Measurements from ENCODE around the gene EXOC3.

Gene EXOC3

GRCh38 chr5:469752-470483 lies 26.9 kb downstream of the EXOC3 start:
- TF ChIP-seq POLR2AphosphoS5 (IDR thresholded peaks at IDR 0.05; ENCODE audit: low read depth, low read length) = no peak
- TF ChIP-seq FOXP2 (optimal IDR thresholded peaks at IDR 0.05; ENCODE audit: borderline replicate concordance, extremely low read depth, extremely low read length, insufficient read depth) = no peak
- TF ChIP-seq SIN3A (IDR thresholded peaks at IDR 0.05; ENCODE audit: borderline replicate concordance, insufficient read depth, low read length) = no peak
- no peak for TF ChIP-seq REST (IDR thresholded peaks at IDR 0.05; ENCODE audit: insufficient read depth in 1 of 2, low read depth in 2 of 2, low read length in 2 of 2)
- no peak for TF ChIP-seq TAF1 (IDR thresholded peaks at IDR 0.05; ENCODE audit: borderline replicate concordance, insufficient read depth, low read length)

- TF ChIP-seq TAF1 (IDR thresholded peaks at IDR 0.05; ENCODE audit: borderline replicate concordance, insufficient read depth, low read length) = no peak
- no peak for TF ChIP-seq REST (IDR thresholded peaks at IDR 0.05; ENCODE audit: insufficient read depth in 1 of 2, low read depth in 2 of 2, low read length in 2 of 2)
- TF ChIP-seq POLR2AphosphoS5 (IDR thresholded peaks at IDR 0.05; ENCODE audit: low read depth, low read length) = no peak
- TF ChIP-seq SIN3A (IDR thresholded peaks at IDR 0.05; ENCODE audit: borderline replicate concordance, insufficient read depth, low read length) = no peak
- no peak for TF ChIP-seq FOXP2 (optimal IDR thresholded peaks at IDR 0.05; ENCODE audit: borderline replicate concordance, extremely low read depth, extremely low read length, insufficient read depth)
Observed at GRCh38 chr5:470961-471749, 28.2 kb downstream of the EXOC3 start.

GRCh38 chr5:471750-472058 lies 28.7 kb downstream of the EXOC3 start:
- TF ChIP-seq FOXP2 (optimal IDR thresholded peaks at IDR 0.05; ENCODE audit: borderline replicate concordance, extremely low read depth, extremely low read length, insufficient read depth) (no peak), REST (IDR thresholded peaks at IDR 0.05; ENCODE audit: insufficient read depth in 1 of 2, low read depth in 2 of 2, low read length in 2 of 2) (no peak), SIN3A (IDR thresholded peaks at IDR 0.05; ENCODE audit: borderline replicate concordance, insufficient read depth, low read length) (no peak), TAF1 (IDR thresholded peaks at IDR 0.05; ENCODE audit: borderline replicate concordance, insufficient read depth, low read length) (no peak), POLR2AphosphoS5 (IDR thresholded peaks at IDR 0.05; ENCODE audit: low read depth, low read length) (no peak)

- TF ChIP-seq SIN3A (IDR thresholded peaks at IDR 0.05; ENCODE audit: borderline replicate concordance, insufficient read depth, low read length) (no peak), TAF1 (IDR thresholded peaks at IDR 0.05; ENCODE audit: borderline replicate concordance, insufficient read depth, low read length) (no peak), FOXP2 (optimal IDR thresholded peaks at IDR 0.05; ENCODE audit: borderline replicate concordance, extremely low read depth, extremely low read length, insufficient read depth) (no peak), REST (IDR thresholded peaks at IDR 0.05; ENCODE audit: insufficient read depth in 1 of 2, low read depth in 2 of 2, low read length in 2 of 2) (no peak), POLR2AphosphoS5 (IDR thresholded peaks at IDR 0.05; ENCODE audit: low read depth, low read length) (no peak)
Observed at GRCh38 chr5:472076-472655, 29.2 kb downstream of the EXOC3 start.

All from PFSK-1 (cell line).